Suprapubic skin (tissue), 4 donors: ENCODE measurements around the gene CALN1. TPM values are rescaled to one million over a fixed set of nuclear protein-coding genes. Genes with fewer than 3 reads are reported as not detected.

ENCODE experiments used
- DNase-seq, 2 donors: peaks; one replicate each; pipeline ENCODE4 v3.0.0-alpha.2; 2019; ENCODE audit warnings: low spot score in 2 of 2
- H3K27ac ChIP-seq: fragments of 200-600 bp; sonication (generic); one replicate; pipeline ENCODE4 v1.5.1; 2019
- H3K27me3 ChIP-seq: fragments of 200-600 bp; sonication (generic); one replicate; pipeline ENCODE4 v1.5.1; 2019
- H3K36me3 ChIP-seq: fragments of 200-600 bp; sonication (generic); one replicate; pipeline ENCODE4 v1.5.1; 2019
- H3K4me1 ChIP-seq: fragments of 200-600 bp; sonication (generic); one replicate; pipeline ENCODE4 v1.5.1; 2019
- H3K4me3 ChIP-seq: fragments of 200-600 bp; sonication (generic); one replicate; pipeline ENCODE4 v1.5.1; 2019; ENCODE audit warnings: mild to moderate bottlenecking
- H3K9me3 ChIP-seq: fragments of 200-600 bp; sonication (generic); one replicate; pipeline ENCODE4 v1.5.1; 2019
- EP300 ChIP-seq: sonication (generic); formaldehyde crosslinking; IDR thresholded peaks from one replicate; pipeline ENCODE4 v1.6.1; 2017; ENCODE audit warnings: antibody characterized with exemption
- POLR2A ChIP-seq, 2 donors: fragments of 450-650 bp; IDR thresholded peaks; one replicate each; pipeline ENCODE4 v1.6.1; 2017; ENCODE audit warnings: antibody characterized with exemption in 2 of 2, mild to moderate bottlenecking in 2 of 2, moderate library complexity in 2 of 2
- POLR2AphosphoS5 ChIP-seq, 3 donors: sonication (generic); formaldehyde crosslinking; IDR thresholded peaks; one replicate each; pipeline ENCODE4 v1.6.1; 2017; ENCODE audit warnings: antibody characterized with exemption in 3 of 3
- WGBS: methylation state at CpG from one replicate; pipeline ENCODE4 v1.1.5; 2018; 5-methylcytosine and 5-hydroxymethylcytosine counted together
- total RNA-seq, 4 donors: library from RNA; depleted of rRNA; stranded (reverse); fragments of >200 nt; gene quantifications; one replicate each; pipeline ENCODE4 v1.1.0, GENCODE V29; 2016
- TF ChIP-seq, protein P1 (sequence below), 2 donors: fragments of 200-600 bp in 1 of 2; fragments of 450-650 bp in 1 of 2; sonication (generic) in 1 of 2; IDR thresholded peaks; one replicate each; pipeline ENCODE4 v1.5.1; 2016 to 2019; ENCODE audit warnings: antibody characterized with exemption in 2 of 2, mild to moderate bottlenecking in 1 of 2, moderate library complexity in 1 of 2

CALN1 gene
- total RNA-seq, 4 donors from 2014 or later = 0.91 to 10.0 (median 3.9) TPM

DNA sequence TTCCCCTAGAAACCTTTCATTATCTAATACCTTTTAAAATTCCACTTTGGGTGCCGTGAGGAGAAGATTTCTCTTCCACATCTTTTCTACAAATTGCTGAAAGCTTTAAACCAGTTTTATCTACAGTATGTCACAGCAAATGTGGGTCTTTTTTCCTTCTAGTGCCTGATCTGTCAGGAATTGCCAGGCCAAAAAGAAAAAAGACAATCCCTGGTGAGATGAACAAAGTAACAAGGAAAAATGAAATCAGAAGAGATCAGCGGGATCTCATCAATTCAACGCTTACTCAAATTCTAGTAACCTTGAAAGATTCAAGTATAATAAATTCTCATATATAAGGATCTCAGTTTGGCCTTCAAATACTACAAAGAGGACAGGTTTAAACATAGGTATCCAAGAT is 449.5 kb downstream of the CALN1 start:
- WGBS = 91% methylated on average over 3 of the region's 3 CpGs
- DNase-seq = no peak
- Histone ChIP-seq H3K27me3 (peaks cover 3% of the 10 kb centered on the region), H3K36me3 (no peaks in the 10 kb centered on the region), H3K27ac (no peak overlapping the region), H3K9me3 (no peaks in the 10 kb centered on the region), H3K4me3 (no peak overlapping the region), H3K4me1 (no peaks in the 10 kb centered on the region)
- TF ChIP-seq POLR2A (IDR thresholded peaks at IDR 0.05) (no peak), POLR2AphosphoS5 (IDR thresholded peaks at IDR 0.05) (no peak)
- TF ChIP-seq, protein P1, sequence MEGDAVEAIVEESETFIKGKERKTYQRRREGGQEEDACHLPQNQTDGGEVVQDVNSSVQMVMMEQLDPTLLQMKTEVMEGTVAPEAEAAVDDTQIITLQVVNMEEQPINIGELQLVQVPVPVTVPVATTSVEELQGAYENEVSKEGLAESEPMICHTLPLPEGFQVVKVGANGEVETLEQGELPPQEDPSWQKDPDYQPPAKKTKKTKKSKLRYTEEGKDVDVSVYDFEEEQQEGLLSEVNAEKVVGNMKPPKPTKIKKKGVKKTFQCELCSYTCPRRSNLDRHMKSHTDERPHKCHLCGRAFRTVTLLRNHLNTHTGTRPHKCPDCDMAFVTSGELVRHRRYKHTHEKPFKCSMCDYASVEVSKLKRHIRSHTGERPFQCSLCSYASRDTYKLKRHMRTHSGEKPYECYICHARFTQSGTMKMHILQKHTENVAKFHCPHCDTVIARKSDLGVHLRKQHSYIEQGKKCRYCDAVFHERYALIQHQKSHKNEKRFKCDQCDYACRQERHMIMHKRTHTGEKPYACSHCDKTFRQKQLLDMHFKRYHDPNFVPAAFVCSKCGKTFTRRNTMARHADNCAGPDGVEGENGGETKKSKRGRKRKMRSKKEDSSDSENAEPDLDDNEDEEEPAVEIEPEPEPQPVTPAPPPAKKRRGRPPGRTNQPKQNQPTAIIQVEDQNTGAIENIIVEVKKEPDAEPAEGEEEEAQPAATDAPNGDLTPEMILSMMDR (IDR thresholded peaks at IDR 0.05) = no peak

GRCh38 chr7:71961283-71961682 is 450.9 kb downstream of the CALN1 start:
- 88% methylated on average over 4 of the region's 4 CpGs for WGBS
- H3K27me3 ChIP-seq = peaks cover 3% of the 10 kb centered on the region

GRCh38 chr7:71942115-71942514 is 470.0 kb downstream of the CALN1 start:
- no peak for DNase-seq
- Histone ChIP-seq H3K27ac (no peak overlapping the region), H3K4me1 (no peaks in the 10 kb centered on the region), H3K9me3 (no peaks in the 10 kb centered on the region), H3K27me3 (no peaks in the 10 kb centered on the region), H3K4me3 (no peak overlapping the region), H3K36me3 (no peaks in the 10 kb centered on the region)
- no peak for TF ChIP-seq POLR2A (IDR thresholded peaks at IDR 0.05)
- no peak for TF ChIP-seq EP300
- TF ChIP-seq, protein P1 (IDR thresholded peaks at IDR 0.05) = no peak
- TF ChIP-seq POLR2AphosphoS5 (IDR thresholded peaks at IDR 0.05) = no peak
- WGBS = 93% methylated on average over 17 of the region's 17 CpGs

More at GRCh38 chr7:71961283-71961682, 450.9 kb downstream of the CALN1 start:
- Histone ChIP-seq H3K4me3 (no peak overlapping the region), H3K27ac (no peak overlapping the region), H3K4me1 (no peaks in the 10 kb centered on the region), H3K36me3 (no peaks in the 10 kb centered on the region), H3K9me3 (no peaks in the 10 kb centered on the region)
- no peak for TF ChIP-seq POLR2AphosphoS5 (IDR thresholded peaks at IDR 0.05)
- TF ChIP-seq EP300 = no peak
- TF ChIP-seq, protein P1 (IDR thresholded peaks at IDR 0.05) = no peak
- TF ChIP-seq POLR2A (IDR thresholded peaks at IDR 0.05) = no peak
- DNase-seq = no peak

DNA sequence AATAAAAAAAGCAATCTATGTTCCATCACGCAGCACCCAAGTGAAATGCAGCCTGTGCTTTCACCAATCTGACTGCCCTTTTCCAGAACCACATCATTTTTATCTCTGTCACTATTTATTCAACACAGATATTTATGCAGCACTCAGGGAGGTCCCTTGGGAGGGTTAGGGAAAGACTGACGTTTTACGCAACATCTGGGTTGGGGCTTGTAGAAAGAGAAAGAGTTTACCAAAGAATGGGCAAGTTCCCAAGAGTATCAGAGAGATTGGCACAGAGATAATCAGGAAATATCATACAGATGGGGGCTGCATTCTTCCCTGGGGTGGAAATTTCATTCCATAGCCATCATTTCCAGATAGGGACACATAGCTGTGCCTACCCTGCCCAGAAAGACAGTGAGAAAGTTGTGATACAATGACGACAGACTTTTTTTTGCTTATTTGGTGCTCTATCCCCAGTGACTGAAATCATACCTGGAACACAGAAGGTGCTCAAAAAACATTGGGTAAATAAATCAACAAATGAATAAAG is 474.2 kb downstream of the CALN1 start:
- no peak overlapping the region for H3K4me3 ChIP-seq
- no peak for DNase-seq
- H3K27ac ChIP-seq = no peak overlapping the region
- H3K27me3 ChIP-seq = no peaks in the 10 kb centered on the region
- H3K9me3 ChIP-seq = no peaks in the 10 kb centered on the region
- 25% methylated on average over 4 of the region's 4 CpGs for WGBS
- H3K4me1 ChIP-seq = no peaks in the 10 kb centered on the region
- no peaks in the 10 kb centered on the region for H3K36me3 ChIP-seq
- TF ChIP-seq POLR2AphosphoS5 (IDR thresholded peaks at IDR 0.05) (no peak), POLR2A (IDR thresholded peaks at IDR 0.05) (no peak), EP300 (no peak)
- TF ChIP-seq, protein P1 (IDR thresholded peaks at IDR 0.05) = no peak

DNA sequence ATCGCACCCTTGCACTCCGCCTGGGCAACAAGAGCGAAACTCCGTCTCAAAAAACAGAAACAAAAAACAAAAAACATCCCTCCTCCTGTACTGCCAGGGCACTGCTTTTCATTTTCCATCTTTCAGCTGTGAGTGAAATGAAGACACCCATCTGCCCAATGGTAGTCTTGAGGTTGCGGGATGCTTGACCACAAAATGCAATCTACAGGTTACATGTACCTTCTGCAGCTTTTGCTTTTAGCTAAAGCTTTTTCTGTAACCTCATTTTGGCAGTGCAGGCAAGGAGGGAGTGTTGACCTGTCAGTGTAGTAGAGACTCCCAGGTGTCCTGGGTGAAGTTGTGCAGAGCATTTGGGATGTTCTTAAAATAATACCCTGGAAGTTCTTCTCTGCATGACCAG is 476.5 kb downstream of the CALN1 start:
- 95% methylated on average over 5 of the region's 5 CpGs for WGBS
- H3K27ac ChIP-seq = no peak overlapping the region

More for the DNA sequence above, 476.5 kb downstream of the CALN1 start:
- Histone ChIP-seq H3K36me3 (no peaks in the 10 kb centered on the region), H3K27me3 (no peaks in the 10 kb centered on the region), H3K9me3 (no peaks in the 10 kb centered on the region), H3K4me1 (no peaks in the 10 kb centered on the region), H3K4me3 (no peak overlapping the region)
- DNase-seq = no peak
- TF ChIP-seq POLR2AphosphoS5 (IDR thresholded peaks at IDR 0.05) (no peak), EP300 (no peak)
- TF ChIP-seq, protein P1 (IDR thresholded peaks at IDR 0.05) = no peak
